Measurements from ENCODE around the gene DOK6. TPM values are rescaled to one million over a fixed set of nuclear protein-coding genes. Genes with fewer than 3 reads are reported as not detected.

DOK6 gene
- total RNA-seq, 1 experiment from 2014 or later = not detected

- Histone ChIP-seq H3K36me3 (ENCODE audit: low read depth) (no peaks in the 10 kb centered on the region), H4K20me1 (ENCODE audit: insufficient read depth) (no peaks in the 10 kb centered on the region), H3F3A (ENCODE audit: insufficient read depth, low read depth) (no peaks in the 10 kb centered on the region), H3K9me2 (ENCODE audit: insufficient read depth) (no peaks in the 10 kb centered on the region), H3K27me3 (ENCODE audit: insufficient read depth, low read depth) (no peaks in the 10 kb centered on the region), H3K79me2 (ENCODE audit: low read depth) (no peaks in the 10 kb centered on the region), H3K4me1 (replicated peaks; ENCODE audit: insufficient read depth) (no peaks in the 10 kb centered on the region), H2AFZ (no peak overlapping the region), H3K4me3 (no peak overlapping the region), H3K4me2 (no peak overlapping the region), H3K27ac (no peak overlapping the region), H3K9me3 (ENCODE audit: insufficient read depth, low read depth) (no peaks in the 10 kb centered on the region)
- TF ChIP-seq EZH2 (IDR thresholded peaks at IDR 0.05; ENCODE audit: low read depth) (no peak), CTCF (conservative IDR thresholded peaks at IDR 0.05) (no peak)
- CTCF ChIA-PET = no interaction called here
- no peak for DNase-seq
- intact Hi-C loops (cut with micrococcal nuclease; ENCODE audit: unreplicated experiment) = no loop called here
- BruUV-seq (replicated peaks) = no TSS peak
- POLR2A ChIA-PET (ENCODE audit: unreplicated experiment) = no interaction called here
Observed at GRCh38 chr18:69697069-69697468, 296.4 kb downstream of the DOK6 start.

DNA sequence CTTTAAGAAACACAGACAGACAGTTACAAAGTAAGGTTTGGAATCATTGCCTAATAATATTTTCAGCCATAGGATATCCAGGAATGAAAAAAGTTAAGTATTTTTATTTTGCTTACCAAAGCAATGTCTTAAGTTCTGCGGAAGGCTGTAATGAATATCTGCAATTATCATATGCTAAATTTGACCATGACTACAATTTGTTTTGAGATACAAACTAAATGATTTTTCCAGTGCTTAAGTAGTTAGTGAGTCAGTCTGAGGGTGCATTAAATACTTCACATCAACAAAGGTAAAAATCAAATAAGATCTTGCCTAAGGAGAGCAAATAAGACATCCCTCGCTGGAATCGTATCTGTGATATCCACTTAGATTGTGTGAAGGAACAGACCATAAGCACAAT, 297.0 kb downstream of the DOK6 start:
- Histone ChIP-seq H2AFZ (no peak overlapping the region), H3K4me1 (replicated peaks; ENCODE audit: insufficient read depth) (no peaks in the 10 kb centered on the region), H3K4me3 (no peak overlapping the region), H3K9me2 (ENCODE audit: insufficient read depth) (no peaks in the 10 kb centered on the region), H4K20me1 (ENCODE audit: insufficient read depth) (no peaks in the 10 kb centered on the region), H3K4me2 (no peak overlapping the region), H3K27me3 (ENCODE audit: insufficient read depth, low read depth) (no peaks in the 10 kb centered on the region), H3K9me3 (ENCODE audit: insufficient read depth, low read depth) (no peaks in the 10 kb centered on the region), H3K79me2 (ENCODE audit: low read depth) (no peaks in the 10 kb centered on the region), H3K27ac (no peak overlapping the region), H3F3A (ENCODE audit: insufficient read depth, low read depth) (no peaks in the 10 kb centered on the region), H3K36me3 (ENCODE audit: low read depth) (no peaks in the 10 kb centered on the region)
- CTCF ChIA-PET = no interaction called here
- no TSS peak for BruUV-seq (replicated peaks)
- intact Hi-C loops (cut with micrococcal nuclease; ENCODE audit: unreplicated experiment) = no loop called here
- POLR2A ChIA-PET (ENCODE audit: unreplicated experiment) = no interaction called here
- TF ChIP-seq EZH2 (IDR thresholded peaks at IDR 0.05; ENCODE audit: low read depth) (no peak), CTCF (conservative IDR thresholded peaks at IDR 0.05) (no peak)
- DNase-seq = no peak

DNA sequence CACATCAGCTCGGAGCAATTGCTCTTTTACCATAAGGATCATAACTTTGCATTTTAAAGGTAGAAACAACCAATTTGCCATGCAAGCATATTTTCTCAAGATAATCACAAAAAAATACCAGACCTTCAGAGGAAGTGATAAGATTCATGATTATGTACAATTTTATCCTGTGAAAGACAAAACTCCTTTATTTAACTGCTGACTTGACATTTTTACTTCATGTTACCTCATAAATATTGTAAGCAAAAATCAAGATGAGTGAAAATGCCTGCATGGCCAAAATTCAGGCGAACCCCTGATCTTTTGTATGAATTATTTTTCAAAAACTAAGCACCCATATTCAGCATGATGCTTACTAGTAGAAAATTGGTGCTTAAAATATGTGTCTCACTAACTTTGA, 300.6 kb downstream of the DOK6 start:
- no peaks in the 10 kb centered on the region for H3K9me2 ChIP-seq (ENCODE audit: insufficient read depth)
- no peak for DNase-seq
- ChIA-PET POLR2A (ENCODE audit: unreplicated experiment) (no interaction called here), CTCF (no interaction called here)
- no peaks in the 10 kb centered on the region for H4K20me1 ChIP-seq (ENCODE audit: insufficient read depth)
- H3K4me3 ChIP-seq = no peak overlapping the region
- no peaks in the 10 kb centered on the region for H3K27me3 ChIP-seq (ENCODE audit: insufficient read depth, low read depth)
- H3K4me2 ChIP-seq = no peak overlapping the region
- BruUV-seq (replicated peaks) = no TSS peak
- TF ChIP-seq CTCF (conservative IDR thresholded peaks at IDR 0.05) (no peak), EZH2 (IDR thresholded peaks at IDR 0.05; ENCODE audit: low read depth) (no peak)
- H3K4me1 ChIP-seq (replicated peaks; ENCODE audit: insufficient read depth) = no peaks in the 10 kb centered on the region
- no peaks in the 10 kb centered on the region for H3F3A ChIP-seq (ENCODE audit: insufficient read depth, low read depth)
- no peak overlapping the region for H2AFZ ChIP-seq
- intact Hi-C loops (cut with micrococcal nuclease; ENCODE audit: unreplicated experiment) = no loop called here
- no peaks in the 10 kb centered on the region for H3K36me3 ChIP-seq (ENCODE audit: low read depth)
- H3K27ac ChIP-seq = no peak overlapping the region
- H3K79me2 ChIP-seq (ENCODE audit: low read depth) = no peaks in the 10 kb centered on the region
- no peaks in the 10 kb centered on the region for H3K9me3 ChIP-seq (ENCODE audit: insufficient read depth, low read depth)

Data from PC-9 (cell line).